T-cell (primary cell): ENCODE data around the gene TUBA4A. TPM values are rescaled to one million over a fixed set of nuclear protein-coding genes. Genes with fewer than 3 reads are reported as not detected.

Experiments used
- ATAC-seq, 4 experiments: fragments of 200-7000 bp in 3 of 4; fragments of 150-1000 bp in 1 of 4; cut with Tn5 transposase; replicated peaks in 1 of 4; 1 replicate in 3 of 4; 2 replicates in 1 of 4; pipeline ENCODE4 v1.10.0; 2021; ENCODE audit warnings: moderate library complexity in 3 of 4, mild to moderate bottlenecking in 2 of 4, moderate number of reproducible peaks in 1 of 4
- CTCF ChIA-PET, 2 donors: fragments of 300-600 bp; sonication (Branson Sonifier 250); formaldehyde crosslinking; loops; one replicate each; lab custom pipeline; 2022; ENCODE audit warnings: antibody characterized with exemption in 2 of 2; lab: Charles Lee
- POLR2A ChIA-PET, 2 donors: fragments of 300-600 bp; sonication (Branson Sonifier 250); formaldehyde crosslinking; loops; one replicate each; lab custom pipeline; 2022; ENCODE audit warnings: antibody characterized with exemption in 2 of 2; lab: Charles Lee
- DNase-seq, 35 experiments: peaks; one replicate each; pipeline versions ENCODE4 v3.0.0 to v3.0.0-alpha.2; 2013 to 2023
- H3K27ac ChIP-seq: one replicate; pipeline ENCODE4 v1.5.1; 2013; ENCODE audit warnings: low read length
- H3K27me3 ChIP-seq, 2 experiments: replicated peaks in 1 of 2; 1 replicate in 1 of 2; 2 replicates in 1 of 2; pipeline versions ENCODE4 v1.6.1 to v1.7.0; 2013; ENCODE audit warnings: low read length in 1 of 2, mixed read lengths in 1 of 2; ENCODE audit not compliant: control insufficient read depth in 2 of 2, insufficient read depth in 2 of 2; ENCODE audit errors: extremely low read depth in 1 of 2
- H3K36me3 ChIP-seq, 2 donors: 1 replicate in 1 of 2; 2 replicates in 1 of 2; pipeline versions ENCODE4 v1.6.1 to v1.7.0; 2013; ENCODE audit warnings: low read length in 1 of 2; ENCODE audit not compliant: control insufficient read depth in 2 of 2, insufficient read depth in 1 of 2; ENCODE audit errors: extremely low read depth in 1 of 2
- H3K4me1 ChIP-seq, 2 experiments: 1 replicate in 1 of 2; 2 replicates in 1 of 2; pipeline versions ENCODE4 v1.6.1 to v1.7.0; 2013; ENCODE audit warnings: low read length in 2 of 2, mixed read lengths in 1 of 2; ENCODE audit not compliant: insufficient read depth in 2 of 2, control insufficient read depth in 1 of 2; ENCODE audit errors: extremely low read depth in 1 of 2
- H3K4me3 ChIP-seq, 2 donors: 1 replicate in 1 of 2; 2 replicates in 1 of 2; pipeline versions ENCODE4 v1.5.1 to v1.7.0; 2013; ENCODE audit warnings: mild to moderate bottlenecking in 2 of 2, low read length in 1 of 2, moderate library complexity in 1 of 2; ENCODE audit not compliant: control insufficient read depth in 1 of 2; ENCODE audit errors: extremely low read depth in 1 of 2
- H3K9me3 ChIP-seq: 2 replicates; pipeline ENCODE4 v1.7.0; 2013
- H3K27ac Mint-ChIP-seq, 2 donors: one replicate each; pipeline ENCODE4 v1.8.0; 2020 to 2021; ENCODE audit warnings: mild to moderate bottlenecking in 2 of 2, mixed read lengths in 2 of 2
- H3K27me3 Mint-ChIP-seq, 2 donors: one replicate each; pipeline ENCODE4 v1.8.0; 2021 to 2022; ENCODE audit warnings: mixed read lengths in 2 of 2
- H3K36me3 Mint-ChIP-seq: one replicate; pipeline ENCODE4 v1.8.0; 2021; ENCODE audit warnings: mixed read lengths
- H3K4me1 Mint-ChIP-seq, 3 donors: one replicate each; pipeline ENCODE4 v1.8.0; 2020 to 2022; ENCODE audit warnings: mixed read lengths in 3 of 3, mild to moderate bottlenecking in 1 of 3
- H3K4me3 Mint-ChIP-seq, 3 donors: one replicate each; pipeline ENCODE4 v1.8.0; 2020 to 2022; ENCODE audit warnings: mild to moderate bottlenecking in 3 of 3, mixed read lengths in 3 of 3, moderate library complexity in 3 of 3
- H3K9me3 Mint-ChIP-seq, 3 donors: one replicate each; pipeline ENCODE4 v1.8.0; 2020 to 2022; ENCODE audit warnings: mixed read lengths in 3 of 3
- WGBS: methylation state at CpG from one replicate; pipeline ENCODE4 v1.1.5; 2013; ENCODE audit warnings: missing lambda C conversion rate; ENCODE audit not compliant: insufficient coverage; 5-methylcytosine and 5-hydroxymethylcytosine counted together
- total RNA-seq, 35 experiments: library from RNA in 6 of 35; stranded (reverse) in 6 of 35; fragments of 120-200 nt in 1 of 35; gene quantifications; one replicate each; pipeline versions ENCODE4 v1.2.1 to v1.2.4 and lab custom pipeline; 2013 to 2026

Gene TUBA4A
- total RNA-seq, 5 donors from 2014 or later (not counting 1 experiment from before 2014, with no cell fraction given) = 108 to 196 (median 121) TPM

- peak overlapping the region; percentile 42 to 64 for H3K4me3 ChIP-seq
- no peaks in the 10 kb centered on the region for H3K27me3 Mint-ChIP-seq
- H3K27me3 ChIP-seq = no peaks in the 10 kb centered on the region
- H3K9me3 Mint-ChIP-seq = no peaks in the 10 kb centered on the region
- POLR2A ChIA-PET = interaction anchor here (0.5 to 3.0 kb wide), 11 partner anchors 12 to 353 kb away, joined by 3 to 14 read pairs (median 4); partner anchors contain the start of genes ANKZF1 (in 2 of the 2), ATG9A (in 2 of the 2), DNAJB2 (in 2 of the 2) and CNPPD1 (in 1 of the 2)
- WGBS = 0% methylated on average over 2 of the region's 7 CpGs
- ATAC-seq (peak in 3 of 4 experiments; percentile 7 to 13 (median 10)), DNase-seq (peak in 31 of 35 experiments; percentile 19 to 79 (median 54))
- H3K4me3 Mint-ChIP-seq = peak overlapping the region; percentile 75 to 96 (median 83)
- peaks cover 56 to 81% of the 10 kb centered on the region in 2 experiments for H3K4me1 ChIP-seq
- peak overlapping the region; percentile 94 for H3K27ac ChIP-seq
- peaks cover 15 to 41% of the 10 kb centered on the region in 2 donors for H3K36me3 ChIP-seq
- H3K9me3 ChIP-seq = no peaks in the 10 kb centered on the region
- H3K27ac Mint-ChIP-seq = peak overlapping the region; percentile 98 to 99
- peaks cover 76 to 80% (median 76%) of the 10 kb centered on the region in 3 donors for H3K4me1 Mint-ChIP-seq
- CTCF ChIA-PET = interaction anchor here (0.5 to 1.9 kb wide), 10 partner anchors 9 to 187 kb away, joined by 3 to 6 read pairs (median 3); partner anchors contain the start of genes ANKZF1 (in 1 of the 2) and ATG9A (in 1 of the 2)
- peaks cover 39% of the 10 kb centered on the region for H3K36me3 Mint-ChIP-seq
These were observed 4.3 kb downstream of the TUBA4A start for GRCh38 chr2:219249203-219249980.

GRCh38 chr2:219248845-219249202 is 4.9 kb downstream of the TUBA4A start:
- Mint-ChIP-seq H3K9me3 (no peaks in the 10 kb centered on the region), H3K4me1 (peaks cover 77 to 82% (median 78%) of the 10 kb centered on the region in 3 donors), H3K36me3 (peaks cover 39% of the 10 kb centered on the region), H3K4me3 (peak overlapping the region; percentile 75 to 96 (median 83)), H3K27ac (peak overlapping the region; percentile 98 to 99), H3K27me3 (no peaks in the 10 kb centered on the region)
- ChIA-PET CTCF (interaction anchor here (0.5 to 1.9 kb wide), 9 partner anchors 10 to 186 kb away, joined by 3 to 6 read pairs (median 3); partner anchors contain the start of genes ANKZF1 (in 1 of the 2) and ATG9A (in 1 of the 2)), POLR2A (interaction anchor here (0.9 to 3.0 kb wide), 5 partner anchors 19 to 352 kb away, joined by 4 to 14 read pairs (median 10); partner anchors contain the start of genes ANKZF1 (in 2 of the 2), ATG9A (in 2 of the 2) and DNAJB2 (in 2 of the 2))
- no peak for ATAC-seq
- Histone ChIP-seq H3K27me3 (no peaks in the 10 kb centered on the region), H3K4me3 (peak overlapping the region; percentile 42 to 64), H3K36me3 (peaks cover 15 to 41% of the 10 kb centered on the region in 2 donors), H3K27ac (peak overlapping the region; percentile 94), H3K4me1 (peaks cover 57 to 83% of the 10 kb centered on the region in 2 experiments), H3K9me3 (no peaks in the 10 kb centered on the region)
- WGBS = no CpG with 5 or more reads among the region's 2 CpGs
- no peak for DNase-seq

GRCh38 chr2:219247678-219248642 is 5.8 kb downstream of the TUBA4A start:
- ChIA-PET CTCF (interaction anchor here (0.6 to 1.4 kb wide), 9 partner anchors 18 to 141 kb away, joined by 3 to 8 read pairs (median 3); partner anchors contain the start of genes ANKZF1 (in 1 of the 2) and ATG9A (in 1 of the 2)), POLR2A (interaction anchor here (0.6 to 3.0 kb wide), 4 partner anchors 18 to 61 kb away, joined by 4 to 11 read pairs (median 8); partner anchors contain the start of genes ANKZF1 (in 2 of the 2) and ATG9A (in 2 of the 2))
- Histone ChIP-seq H3K27ac (peak overlapping the region; percentile 94), H3K36me3 (peaks cover 15 to 41% of the 10 kb centered on the region in 2 donors), H3K4me1 (peaks cover 57 to 83% of the 10 kb centered on the region in 2 experiments), H3K27me3 (no peaks in the 10 kb centered on the region), H3K9me3 (no peaks in the 10 kb centered on the region), H3K4me3 (peak overlapping the region; percentile 32 to 64)
- Mint-ChIP-seq H3K4me3 (peak overlapping the region; percentile 68 to 83 (median 75)), H3K27ac (peak overlapping the region; percentile 98 to 99), H3K9me3 (no peaks in the 10 kb centered on the region), H3K36me3 (peaks cover 39% of the 10 kb centered on the region), H3K4me1 (peaks cover 78 to 90% (median 79%) of the 10 kb centered on the region in 3 donors), H3K27me3 (no peaks in the 10 kb centered on the region)
- 20% methylated on average over 5 of the region's 17 CpGs for WGBS
- ATAC-seq = peak; percentile 73 to 76 (median 73)
- peak; percentile 28 to 86 (median 63) for DNase-seq

GRCh38 chr2:219246559-219246958 is 7.2 kb downstream of the TUBA4A start:
- Mint-ChIP-seq H3K9me3 (no peaks in the 10 kb centered on the region), H3K4me1 (peaks cover 68 to 78% (median 71%) of the 10 kb centered on the region in 3 donors), H3K36me3 (peaks cover 34% of the 10 kb centered on the region), H3K4me3 (peak overlapping the region; percentile 75 to 92 (median 87)), H3K27me3 (no peaks in the 10 kb centered on the region), H3K27ac (peak overlapping the region; percentile 98 to 99)
- ATAC-seq (no peak), DNase-seq (no peak)
- POLR2A ChIA-PET = interaction anchor here in 1 of 2 donors (0.6 kb wide), 2 partner anchors 25 to 32 kb away, joined by 3 to 4 read pairs; no protein-coding TSS in a partner anchor
- peak overlapping the region in 1 of 2 donors; percentile 5 for H3K4me3 ChIP-seq
- CTCF ChIA-PET = interaction anchor here in 1 of 2 donors (1.8 to 2.3 kb wide), 3 partner anchors 8 to 49 kb away, joined by 10 to 14 read pairs (median 13); partner anchors contain the start of genes ANKZF1 and ATG9A
- no peaks in the 10 kb centered on the region for H3K9me3 ChIP-seq
- no peaks in the 10 kb centered on the region for H3K27me3 ChIP-seq
- H3K36me3 ChIP-seq = peaks cover 12 to 35% of the 10 kb centered on the region in 2 donors
- WGBS = no CpG with 5 or more reads among the region's 10 CpGs
- peak overlapping the region; percentile 94 for H3K27ac ChIP-seq
- peaks cover 51 to 75% of the 10 kb centered on the region in 2 experiments for H3K4me1 ChIP-seq

- ChIA-PET CTCF (interaction anchor here (0.5 to 2.3 kb wide), 7 partner anchors 9 to 86 kb away, joined by 3 to 14 read pairs (median 7); partner anchors contain the start of genes ANKZF1 (in 1 of the 2) and ATG9A (in 1 of the 2)), POLR2A (interaction anchor here (1.1 to 2.5 kb wide), 4 partner anchors 8 to 17 kb away, joined by 3 to 32 read pairs (median 13); partner anchors contain the start of genes ANKZF1 (in 2 of the 2), ATG9A (in 2 of the 2), TUBA4A (in 2 of the 2) and TUBA4B (in 1 of the 2))
- Mint-ChIP-seq H3K27ac (peak overlapping the region; percentile 98 to 99), H3K36me3 (peaks cover 27% of the 10 kb centered on the region), H3K4me3 (peak overlapping the region; percentile 75 to 92 (median 87)), H3K9me3 (no peaks in the 10 kb centered on the region), H3K27me3 (no peaks in the 10 kb centered on the region), H3K4me1 (peaks cover 61 to 71% (median 64%) of the 10 kb centered on the region in 3 donors)
- Histone ChIP-seq H3K4me1 (peaks cover 46 to 68% of the 10 kb centered on the region in 2 experiments), H3K27me3 (no peaks in the 10 kb centered on the region), H3K4me3 (peak overlapping the region; percentile 89 to 90), H3K9me3 (no peaks in the 10 kb centered on the region), H3K36me3 (peaks cover 5 to 28% of the 10 kb centered on the region in 2 donors), H3K27ac (peak overlapping the region; percentile 94)
- WGBS = 4% methylated on average over 4 of the region's 10 CpGs
- DNase-seq (peak in 1 of 35 experiments; percentile 30), ATAC-seq (no peak)
These were observed 7.9 kb downstream of the TUBA4A start for GRCh38 chr2:219245899-219246230.
